GM13977 (cell line): Measurements from ENCODE around the gene EGFLAM.
"Not testable (repeated sequence)": the region's sequence is repeated elsewhere in the genome, so short reads cannot be mapped to it uniquely, and the experiment has no call there.

ENCODE experiments used
- DNase-seq: peaks from one replicate; pipeline ENCODE4 v3.0.0; 2012; ENCODE audit warnings: low spot score
- CTCF ChIP-seq: IDR thresholded peaks from 2 replicates; pipeline ENCODE4 v1.5.1; 2012; ENCODE audit warnings: mild to moderate bottlenecking, control low read depth; ENCODE audit not compliant: insufficient read depth; ENCODE audit errors: extremely low read depth, missing control alignments
- in situ Hi-C: fragments of 300-500 bp; cut with MboI; formaldehyde crosslinking; loops from one replicate; pipeline ENCODE4 v1.12.0; 2022; ENCODE audit warnings: low sequenced_read_pairs, low pct_unique_long_range_greater_than_20kb, mixed read lengths, inconsistent platforms; ENCODE audit not compliant: unreplicated experiment

The EGFLAM gene

GRCh38 chr5:38331831-38332230 lies 73.5 kb downstream of the EGFLAM start:
- no peak for TF ChIP-seq CTCF
- no peak for DNase-seq
- in situ Hi-C loops, result no loop called here

- DNase-seq, result not testable (repeated sequence)
Observed at GRCh38 chr5:38333181-38333580, 74.8 kb downstream of the EGFLAM start.

GRCh38 chr5:38338455-38338854 lies 80.1 kb downstream of the EGFLAM start:
- in situ Hi-C loops, result no loop called here
- TF ChIP-seq CTCF, result no peak
- no peak for DNase-seq

More at GRCh38 chr5:38333181-38333580, 74.8 kb downstream of the EGFLAM start:
- in situ Hi-C loops, result not testable (repeated sequence)

GRCh38 chr5:38339446-38339845 lies 81.1 kb downstream of the EGFLAM start:
- no peak for TF ChIP-seq CTCF
- in situ Hi-C loops, result no loop called here
- no peak for DNase-seq

- in situ Hi-C loops, result no loop called here
- no peak for DNase-seq
- TF ChIP-seq CTCF, result no peak
Observed at GRCh38 chr5:38341056-38341455, 82.7 kb downstream of the EGFLAM start.

- no peak for TF ChIP-seq CTCF
- no peak for DNase-seq
- in situ Hi-C loops, result no loop called here
Observed at GRCh38 chr5:38341641-38342040, 83.3 kb downstream of the EGFLAM start.

GRCh38 chr5:38342261-38342660 lies 83.9 kb downstream of the EGFLAM start:
- in situ Hi-C loops, result no loop called here
- TF ChIP-seq CTCF, result no peak
- DNase-seq, result no peak
